Transverse colon (tissue), 3 donors: ENCODE data around the gene DENND1C.

Experiments used
- CTCF ChIP-seq, 5 experiments: fragments of 200-600 bp in 3 of 5; fragments of 450-650 bp in 2 of 5; sonication (generic) in 3 of 5; IDR thresholded peaks; 1 replicate in 2 of 5; 2 replicates in 3 of 5; pipeline ENCODE4 v1.5.1; 2016 to 2017; ENCODE audit warnings: antibody characterized with exemption in 5 of 5, inconsistent platforms in 3 of 5, mild to moderate bottlenecking in 2 of 5, moderate library complexity in 1 of 5
- EP300 ChIP-seq: sonication (generic); formaldehyde crosslinking; IDR thresholded peaks from one replicate; pipeline ENCODE4 v1.6.1; 2017; ENCODE audit warnings: antibody characterized with exemption, low read depth
- POLR2A ChIP-seq: fragments of 450-650 bp; IDR thresholded peaks from one replicate; pipeline ENCODE4 v1.6.1; 2016; ENCODE audit warnings: antibody characterized with exemption, mild to moderate bottlenecking, moderate library complexity

DNA sequence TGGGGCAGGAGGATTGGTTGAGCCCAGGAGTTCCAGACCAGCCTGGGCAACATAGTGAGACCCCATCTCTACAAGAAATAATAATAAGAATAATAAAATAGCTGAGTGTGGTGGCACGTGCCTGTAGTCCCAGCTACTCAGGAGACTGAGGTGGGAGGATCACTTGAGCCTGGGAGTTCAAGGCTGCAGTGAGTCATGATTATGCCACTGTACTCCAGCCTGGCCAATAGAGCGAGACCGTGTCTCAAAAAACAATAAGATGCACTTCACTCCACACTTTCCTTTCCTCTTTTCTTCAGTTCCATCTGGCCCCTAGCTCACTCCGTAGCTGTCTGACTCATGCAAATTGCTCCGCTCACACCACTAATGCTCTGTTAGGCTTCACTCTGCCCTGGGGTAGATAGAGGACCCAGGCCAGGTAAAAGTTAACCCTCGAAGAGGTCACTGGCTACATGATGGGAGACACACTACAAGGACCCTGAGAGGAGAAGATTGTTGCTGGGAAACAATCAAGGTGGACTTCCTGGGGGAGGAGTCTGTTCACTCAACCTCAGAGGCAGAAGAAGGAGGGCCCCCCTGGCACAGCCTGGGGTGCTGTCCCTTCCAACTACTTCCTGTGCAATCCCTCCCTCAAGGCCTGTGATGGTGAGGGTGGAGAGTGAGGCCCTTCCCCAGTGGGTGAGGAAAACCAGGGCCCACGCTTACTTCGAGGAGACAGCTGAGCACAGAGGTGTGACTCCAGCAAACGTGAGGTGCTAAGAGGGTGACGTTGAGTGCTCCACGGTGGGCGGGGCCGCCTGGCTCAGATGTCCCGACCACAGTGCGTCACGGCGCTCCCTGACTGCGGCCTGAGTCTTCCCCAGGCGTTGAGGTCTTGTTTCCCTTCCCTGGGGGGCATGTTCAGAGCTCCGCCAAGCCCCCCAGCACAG is 40.4 kb upstream of the DENND1C start:
- TF ChIP-seq CTCF (IDR thresholded peaks at IDR 0.05) (no peak), POLR2A (no peak), EP300 (no peak)
